HCEC 1CT (cell line): ENCODE data around the gene MAP6D1.

Experiments
- DNase-seq: peaks from one replicate; pipeline ENCODE4 v3.0.0-alpha.2; 2017

Gene MAP6D1

DNA sequence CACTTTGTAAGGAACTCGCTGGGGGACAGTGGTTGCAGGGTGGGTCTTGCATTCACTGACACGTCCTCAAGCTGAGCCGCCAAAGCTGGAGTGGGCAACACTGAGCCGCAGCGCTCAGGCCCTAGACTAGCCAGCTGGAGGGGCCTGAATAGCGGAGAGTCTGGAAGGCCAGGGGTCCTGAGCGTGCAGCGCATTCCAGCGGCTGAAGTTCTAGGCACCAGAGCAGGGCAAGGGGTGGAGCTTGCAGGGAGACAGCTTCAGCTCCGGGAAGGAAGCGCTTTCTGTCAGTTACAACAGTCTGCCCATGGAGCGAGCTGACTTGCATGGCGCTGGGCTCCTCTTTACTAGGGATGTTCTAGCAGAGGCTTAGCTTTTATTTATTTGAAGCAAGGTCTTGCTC is 2.7 kb downstream of the MAP6D1 start:
- DNase-seq = no peak

DNA sequence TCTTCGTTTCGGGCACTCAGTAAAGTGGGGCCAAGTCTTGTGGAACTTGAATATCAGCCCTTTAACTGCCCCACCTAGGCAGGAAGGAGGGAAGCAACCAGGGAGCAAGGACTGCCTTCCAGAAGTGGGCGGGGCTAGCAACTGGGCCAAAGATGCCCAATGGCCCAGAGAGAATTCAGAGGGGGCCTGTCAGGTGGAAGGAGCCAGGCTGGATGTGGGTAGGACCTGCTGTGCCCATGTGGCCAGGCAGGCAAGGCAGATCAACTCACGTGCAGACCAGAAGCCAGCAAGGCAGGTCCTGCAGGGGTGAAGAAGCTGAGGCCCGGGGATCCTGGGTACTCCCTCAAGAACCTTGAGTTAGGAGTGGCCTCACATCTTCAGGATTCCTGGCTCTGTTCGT is 5.5 kb downstream of the MAP6D1 start:
- DNase-seq = no peak

DNA sequence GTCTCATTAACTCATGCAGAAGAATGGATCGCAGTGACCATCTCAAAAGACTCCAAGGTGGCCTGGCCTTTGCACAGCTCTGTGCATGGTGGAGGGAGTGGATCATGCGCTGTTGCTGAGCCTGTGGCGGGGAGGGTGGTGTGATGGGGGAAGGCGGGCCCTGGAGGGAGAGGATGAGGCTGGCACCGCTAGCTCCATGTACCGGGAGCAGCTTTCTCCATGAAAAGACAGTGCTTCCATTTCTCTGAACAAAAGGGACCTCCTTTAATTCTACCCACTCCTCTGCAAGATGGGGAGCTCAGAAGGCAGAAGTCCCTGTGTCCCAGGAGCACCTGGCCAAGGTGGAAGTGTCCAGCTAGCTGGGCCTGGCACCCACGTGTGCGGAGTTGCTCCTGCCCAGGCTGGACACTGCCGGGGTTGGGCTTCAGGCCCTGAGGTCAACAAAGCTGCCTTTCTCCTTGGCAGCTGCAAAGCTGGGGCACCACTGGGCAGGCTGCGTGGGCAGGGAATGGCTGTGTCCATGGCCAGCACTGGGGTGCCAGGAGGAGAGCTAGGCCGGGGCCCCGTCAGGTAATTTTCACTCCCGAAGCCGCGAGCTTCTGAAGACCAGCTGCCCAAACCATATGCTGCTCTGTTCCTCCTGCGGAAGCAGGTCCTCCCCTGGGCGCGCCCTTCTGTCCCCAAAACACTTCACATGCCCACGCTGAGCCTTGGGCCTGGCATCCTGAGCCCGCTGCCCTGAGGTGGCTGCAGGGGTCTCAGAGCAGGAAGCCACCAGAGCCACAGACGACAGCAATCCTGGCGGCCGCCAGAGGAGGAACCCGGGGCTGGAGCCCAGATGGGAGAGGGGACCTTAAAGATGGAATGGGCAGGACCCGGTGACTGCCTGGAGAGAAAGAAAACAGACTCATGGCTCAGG is 6.4 kb downstream of the MAP6D1 start:
- no peak for DNase-seq

DNA sequence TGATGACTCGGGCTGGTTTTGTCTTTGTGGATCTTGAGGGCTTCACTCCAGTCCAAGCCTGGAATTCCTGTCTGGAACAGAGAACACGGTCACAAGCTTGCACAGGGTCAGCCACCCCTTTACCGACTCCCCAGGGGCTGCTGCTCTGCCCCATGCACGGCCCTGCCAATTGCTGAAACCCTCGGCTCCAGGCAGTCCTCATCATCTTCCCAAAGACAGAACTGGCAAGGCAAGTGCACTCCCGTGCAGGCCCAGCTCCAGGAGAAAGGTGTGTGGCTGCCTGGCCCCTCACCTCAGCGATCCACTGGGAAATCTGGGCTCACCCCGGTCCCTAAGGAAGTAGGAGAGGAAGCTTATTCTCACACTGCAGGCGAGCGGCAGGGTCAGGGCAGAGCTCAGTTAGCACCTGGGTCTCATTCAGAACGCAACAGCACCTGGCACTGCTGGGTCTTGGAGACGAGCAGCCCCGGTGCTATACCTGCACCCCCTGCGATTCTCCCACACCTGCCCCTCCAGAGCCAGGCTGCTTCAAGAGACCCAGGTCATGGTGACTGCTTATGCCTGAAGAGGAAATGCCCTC is 7.2 kb downstream of the MAP6D1 start:
- no peak for DNase-seq

DNA sequence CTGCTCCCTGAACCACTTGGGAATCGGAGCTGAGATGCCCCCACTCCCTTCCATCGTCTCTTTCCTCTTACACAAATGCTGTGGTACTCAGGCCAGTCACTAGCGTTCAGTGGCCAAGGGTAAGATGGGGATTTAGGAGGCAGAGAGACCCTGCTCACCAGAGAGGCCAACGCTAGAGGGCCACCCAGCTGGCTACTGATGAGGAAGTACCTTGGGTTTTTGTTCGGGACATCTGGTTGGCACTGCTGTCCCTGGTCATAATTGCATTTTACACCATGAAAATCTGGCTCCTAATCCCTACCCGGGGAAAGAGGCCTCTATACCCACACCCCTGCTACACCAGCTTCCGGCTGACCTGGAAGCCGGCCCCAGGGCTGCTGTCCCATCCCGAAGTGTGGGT is 7.7 kb downstream of the MAP6D1 start:
- DNase-seq = no peak

DNA sequence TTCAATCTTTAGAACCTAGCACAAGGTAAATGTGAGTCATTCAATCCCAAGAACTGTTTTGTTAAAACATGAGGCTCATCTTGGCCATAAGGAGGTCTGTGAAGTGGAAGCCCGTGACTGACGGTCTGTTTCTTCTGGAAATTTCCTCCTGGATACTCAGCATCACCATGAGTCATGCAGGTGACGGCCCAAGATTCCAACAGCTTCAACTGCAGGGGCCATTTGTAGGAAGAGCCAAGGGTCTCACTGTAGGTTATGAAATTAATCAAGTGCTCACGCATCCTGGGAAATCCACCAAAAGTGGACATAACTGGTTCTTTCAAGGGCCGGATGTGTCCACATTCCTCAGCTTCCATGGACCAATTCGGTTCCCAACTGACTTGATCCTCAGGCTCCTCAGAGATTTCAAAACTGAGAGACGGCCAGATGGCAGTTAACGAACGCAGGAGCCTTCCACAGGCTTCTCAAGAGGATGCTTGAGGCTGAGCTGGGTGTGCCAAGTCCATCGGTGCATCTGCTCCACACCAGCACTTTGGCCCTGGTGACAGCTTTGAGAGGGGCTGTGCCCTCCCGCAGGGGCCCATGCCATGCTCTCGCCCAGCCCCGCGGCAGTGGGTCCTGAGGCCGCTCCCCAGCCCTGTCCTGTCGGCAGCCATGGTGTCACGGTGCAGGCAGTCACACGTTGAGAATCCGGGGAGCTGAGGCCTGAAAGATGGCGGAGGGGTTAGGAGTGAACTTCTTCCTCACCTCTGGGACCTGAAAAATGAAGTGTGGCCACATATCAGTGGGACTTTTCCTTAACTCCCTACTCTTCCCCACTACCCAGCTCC is 8.5 kb downstream of the MAP6D1 start:
- no peak for DNase-seq

DNA sequence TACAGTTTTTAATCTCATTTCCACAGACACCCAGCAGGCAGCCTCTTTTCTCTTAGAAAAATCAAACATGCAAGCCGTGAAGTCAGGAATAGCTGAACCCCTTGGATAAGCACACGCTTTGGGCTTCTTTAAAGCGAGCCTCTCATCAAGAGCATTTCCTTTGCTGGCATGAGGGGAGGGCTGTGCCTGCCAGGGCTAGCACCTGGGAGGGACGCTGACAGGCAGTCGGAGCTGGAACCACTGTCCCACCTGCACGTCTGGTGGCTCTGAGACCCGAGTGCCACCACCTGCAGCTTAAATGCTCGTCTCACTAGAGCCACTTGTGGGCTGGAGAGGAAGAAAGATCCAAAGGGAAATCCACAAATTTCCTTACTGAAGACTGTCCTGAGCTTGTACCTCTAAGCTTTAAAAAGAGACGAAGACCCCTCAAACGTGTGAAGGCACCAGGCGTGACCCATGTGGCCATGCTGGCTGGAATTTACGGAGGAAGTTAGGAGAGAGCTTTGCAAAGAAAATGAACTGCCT is 9.4 kb downstream of the MAP6D1 start:
- DNase-seq = no peak

DNA sequence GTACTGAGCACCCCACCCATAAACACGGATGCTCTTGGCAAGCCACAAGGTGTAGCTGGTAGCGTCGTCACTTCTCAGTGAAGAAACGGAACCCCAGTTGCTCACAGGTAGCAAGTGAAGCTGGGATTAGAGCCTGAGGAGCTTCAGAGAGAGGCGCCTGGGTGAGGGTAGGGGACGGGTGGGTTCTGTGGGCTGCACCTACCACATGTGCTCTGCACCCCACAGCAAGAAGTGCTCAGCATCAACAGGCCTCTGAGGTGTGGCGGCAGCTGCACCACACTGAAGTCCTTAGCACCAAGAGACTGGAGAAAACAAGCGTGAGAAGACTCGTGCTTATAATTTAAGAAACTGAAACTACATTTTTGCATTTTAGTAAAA is 9.8 kb downstream of the MAP6D1 start:
- DNase-seq = no peak

DNA sequence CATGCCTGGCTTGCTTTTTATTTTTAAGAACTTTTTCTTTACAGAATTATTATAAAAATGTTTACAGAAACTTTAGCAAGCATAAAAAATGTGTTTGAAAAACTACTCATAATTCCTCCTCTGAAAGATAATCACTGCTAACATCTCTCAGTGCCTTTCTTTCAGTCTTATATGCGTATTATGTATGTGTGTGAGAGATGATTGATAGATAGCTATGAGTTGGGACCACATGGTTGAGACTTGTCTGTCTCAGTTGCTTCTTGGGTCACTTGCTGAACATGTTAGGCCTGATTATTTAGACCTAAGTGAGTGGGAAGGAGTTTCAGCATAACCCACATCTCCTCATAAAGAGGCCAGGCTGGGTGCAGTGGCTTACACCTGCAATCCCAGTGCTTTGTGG is 11.1 kb downstream of the MAP6D1 start:
- DNase-seq = no peak

DNA sequence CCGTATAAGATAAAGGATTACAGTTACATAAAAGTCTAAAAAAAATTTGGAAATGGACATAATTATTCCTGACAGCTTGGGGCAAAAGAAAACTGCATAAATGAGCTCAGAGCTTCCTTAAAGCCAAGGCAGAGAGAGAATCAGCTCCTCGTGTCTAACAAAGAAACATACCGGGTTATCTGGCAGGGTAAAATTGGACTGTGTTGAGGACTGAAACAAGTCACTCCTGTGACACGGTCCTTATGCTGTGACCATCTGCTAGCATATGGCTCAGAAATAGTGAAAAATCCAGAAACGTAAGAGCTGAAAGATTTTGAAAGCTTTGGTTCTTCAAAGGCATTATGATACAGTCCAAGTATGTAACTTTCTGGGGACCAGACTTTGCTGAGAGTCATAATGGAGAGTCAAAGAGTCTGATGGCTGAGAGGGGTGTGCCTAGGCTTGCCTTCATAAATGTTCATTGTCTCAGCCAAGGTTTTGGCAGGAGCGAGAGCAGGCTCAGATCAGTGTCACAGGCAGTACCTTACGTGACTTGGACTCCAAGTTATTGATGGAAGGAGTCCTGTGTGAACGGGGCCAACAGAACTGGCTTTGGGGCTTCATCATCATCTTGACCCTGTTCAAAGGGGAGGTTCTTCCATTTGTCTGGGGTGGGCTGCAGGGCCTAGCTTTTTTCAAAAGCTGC is 12.5 kb downstream of the MAP6D1 start:
- no peak for DNase-seq

DNA sequence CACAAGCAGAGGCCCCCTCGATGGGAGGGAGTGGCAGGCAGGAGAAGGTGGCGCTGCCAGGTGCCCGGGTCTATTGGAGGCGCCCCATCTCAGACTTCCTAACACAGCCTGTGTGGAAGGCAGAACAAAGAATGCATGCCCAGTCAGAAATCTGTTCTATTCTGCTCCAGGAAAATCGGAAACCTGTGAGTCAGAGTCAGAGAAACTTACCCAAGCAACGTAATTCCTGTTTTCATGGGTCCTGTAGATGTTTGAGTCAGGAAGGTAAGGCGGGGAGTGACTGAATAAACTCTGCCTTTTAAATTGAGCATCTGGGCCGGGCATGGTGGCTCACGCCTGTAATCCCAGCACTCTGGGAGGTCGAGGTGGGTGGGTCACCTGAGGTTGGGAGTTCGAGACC is 13.7 kb downstream of the MAP6D1 start:
- no peak for DNase-seq

DNA sequence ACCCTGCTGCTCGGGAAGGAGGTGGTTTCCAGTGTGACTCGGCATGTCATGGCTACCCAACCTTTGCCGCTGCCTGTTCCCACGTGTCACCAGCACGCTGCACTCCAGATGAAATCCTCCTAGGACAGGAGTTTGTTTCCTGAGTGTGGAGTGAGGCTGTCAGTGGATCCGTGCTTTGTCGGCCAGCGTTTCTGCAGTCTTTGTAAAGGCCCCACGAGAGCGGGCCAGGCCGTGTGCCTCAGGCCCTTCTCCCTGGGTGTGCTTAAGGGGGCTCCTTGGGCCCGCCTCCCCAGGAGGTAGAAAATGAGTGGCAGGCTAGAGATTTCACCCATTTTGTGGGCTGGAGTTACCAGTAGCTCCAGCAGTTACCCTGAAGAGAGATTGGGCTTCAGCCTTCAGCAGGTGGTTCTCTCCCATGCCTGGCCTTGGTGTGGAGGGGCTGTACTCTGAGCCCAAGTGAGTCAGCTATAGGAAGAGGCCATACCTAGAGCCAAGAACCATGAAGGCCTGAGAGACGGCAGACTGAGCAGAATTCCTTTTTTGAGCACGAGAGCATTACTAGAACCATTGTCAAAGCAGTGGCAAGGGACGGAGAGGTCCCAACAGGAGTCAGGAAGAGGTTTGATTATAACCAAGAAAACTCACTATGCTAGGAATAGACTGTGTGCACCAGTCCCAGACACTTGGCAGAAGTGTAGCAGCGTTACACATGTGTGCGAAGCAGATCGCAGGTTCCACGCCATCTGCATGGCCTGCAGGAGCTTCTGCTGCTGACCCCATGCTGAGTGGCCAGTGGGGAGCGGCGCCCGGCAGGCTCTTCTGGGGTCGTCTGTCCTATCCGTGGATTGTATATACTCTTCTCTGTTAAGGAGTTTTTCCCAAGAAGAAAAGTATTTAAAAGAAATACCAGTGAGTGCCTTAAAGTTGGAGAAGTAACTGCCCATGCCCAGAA is 14.5 kb downstream of the MAP6D1 start:
- no peak for DNase-seq

DNA sequence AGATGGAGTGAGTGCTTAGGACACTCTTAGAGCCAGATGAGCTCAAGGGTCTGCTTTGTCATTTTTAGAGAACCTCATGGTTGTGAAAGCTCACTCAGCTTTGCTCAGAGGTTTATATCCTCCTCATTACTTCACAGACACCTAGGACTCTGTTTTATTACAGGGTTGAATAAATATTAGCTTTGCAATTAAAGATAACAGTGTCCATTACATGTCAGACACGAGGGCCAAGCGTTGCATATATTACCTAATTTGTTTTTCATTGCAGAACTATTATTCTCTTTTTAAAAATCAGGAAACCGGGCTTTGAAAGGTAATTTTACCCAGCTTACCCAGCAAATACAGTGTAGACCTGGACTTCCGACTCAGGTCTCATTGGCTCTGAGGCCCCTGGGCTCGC is 16.1 kb downstream of the MAP6D1 start:
- no peak for DNase-seq

DNA sequence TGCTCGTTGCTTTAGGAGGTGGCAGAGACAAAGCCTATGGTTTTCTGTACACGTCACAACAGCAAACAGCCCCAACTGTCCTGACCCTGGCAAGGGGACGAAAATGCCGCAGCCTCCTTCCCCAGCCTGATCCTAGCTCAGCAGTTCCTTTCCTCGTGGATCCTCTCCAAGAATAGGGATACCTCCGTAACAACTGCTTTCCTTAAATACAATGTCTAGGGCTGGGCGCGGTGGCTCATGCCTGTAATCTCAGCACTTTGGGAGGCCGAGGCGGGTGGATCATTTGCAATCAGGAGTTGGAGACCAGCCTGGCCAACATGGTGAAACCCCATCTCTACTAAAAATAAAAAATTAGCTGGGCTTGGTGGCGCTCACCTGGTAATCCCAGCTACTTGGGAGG is 17.0 kb downstream of the MAP6D1 start:
- no peak for DNase-seq

DNA sequence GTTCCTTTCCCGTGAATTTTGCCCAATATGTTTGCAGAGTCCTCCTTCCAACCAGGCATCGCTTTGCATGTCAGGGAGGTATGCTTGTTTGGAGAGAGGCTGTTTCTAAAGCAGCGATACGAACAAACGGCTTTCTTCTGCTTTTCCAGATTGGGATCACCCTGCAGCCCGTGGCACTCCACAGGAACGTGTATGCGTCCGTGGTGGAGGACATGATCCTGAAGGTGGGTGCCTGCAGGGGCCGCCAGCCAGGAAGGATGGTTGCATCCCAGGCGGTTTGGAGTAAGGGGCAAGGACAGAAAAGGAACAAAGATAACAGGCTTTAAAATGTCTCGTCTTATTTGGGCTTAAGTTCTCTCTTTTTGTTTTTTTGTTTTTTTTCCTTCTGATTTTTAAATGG is 17.5 kb downstream of the MAP6D1 start:
- DNase-seq = no peak

DNA sequence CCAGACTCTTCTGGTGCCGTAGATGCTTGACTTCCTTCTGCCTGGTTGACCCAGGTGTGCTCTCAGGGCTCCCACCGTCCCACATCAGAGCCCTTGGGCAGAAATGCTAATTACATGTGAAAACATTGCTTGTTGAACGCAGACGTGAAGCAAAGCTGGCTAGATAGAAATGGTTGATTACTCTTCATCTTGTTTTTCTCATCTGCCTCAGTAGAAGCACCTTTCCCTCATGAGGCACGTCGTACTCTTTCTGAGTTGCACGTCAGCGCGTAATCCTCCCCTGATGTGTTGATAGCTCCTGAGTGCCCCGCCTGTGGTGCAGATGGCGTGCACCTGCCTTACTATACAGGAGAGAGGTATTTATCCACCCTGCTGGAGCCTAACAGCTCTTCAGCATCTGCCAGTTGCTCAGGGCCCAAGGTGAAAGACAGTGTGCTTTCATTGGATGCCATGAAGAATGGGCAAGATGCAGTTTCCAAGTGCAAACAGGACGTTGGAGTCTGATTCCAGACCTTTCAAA is 18.1 kb downstream of the MAP6D1 start:
- DNase-seq = no peak

DNA sequence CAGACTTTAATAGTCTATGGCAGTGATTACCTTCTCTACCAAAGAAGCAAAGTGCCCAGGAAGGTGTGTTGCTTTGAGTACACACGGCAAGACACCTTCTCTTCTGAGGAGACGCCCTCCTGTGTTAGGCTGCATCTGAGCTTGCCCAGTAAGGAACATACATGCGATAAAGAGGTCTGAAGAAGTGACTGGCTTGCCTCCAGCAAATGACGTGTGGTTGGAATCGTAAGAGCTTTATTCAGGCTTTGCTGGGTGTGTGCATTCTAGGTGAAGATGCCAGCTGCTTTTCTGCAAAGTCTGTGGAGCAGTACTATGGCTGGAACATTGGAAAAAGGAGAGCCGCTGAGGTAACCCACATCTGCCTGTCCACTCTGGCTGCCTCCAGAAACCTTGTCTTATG is 22.4 kb downstream of the MAP6D1 start:
- DNase-seq = no peak

DNA sequence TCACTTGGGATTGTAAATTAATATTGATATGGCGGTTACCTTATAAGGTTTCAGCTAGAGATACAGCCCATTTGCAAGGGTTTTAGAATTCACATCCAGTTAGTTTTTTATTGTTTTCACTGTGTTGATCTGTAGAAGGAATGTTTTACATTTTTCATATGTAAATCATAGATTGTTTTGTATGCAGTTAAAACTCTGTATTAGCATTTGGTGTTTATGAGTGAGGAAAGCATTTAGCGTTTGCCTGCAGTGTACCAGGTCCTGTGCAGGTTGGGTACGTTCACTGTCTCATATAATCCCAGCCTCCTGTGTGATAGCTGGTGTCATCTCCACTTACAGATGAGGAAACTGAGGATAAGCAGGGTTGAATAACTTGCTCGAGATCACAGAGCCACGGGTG is 23.8 kb downstream of the MAP6D1 start:
- no peak for DNase-seq

DNA sequence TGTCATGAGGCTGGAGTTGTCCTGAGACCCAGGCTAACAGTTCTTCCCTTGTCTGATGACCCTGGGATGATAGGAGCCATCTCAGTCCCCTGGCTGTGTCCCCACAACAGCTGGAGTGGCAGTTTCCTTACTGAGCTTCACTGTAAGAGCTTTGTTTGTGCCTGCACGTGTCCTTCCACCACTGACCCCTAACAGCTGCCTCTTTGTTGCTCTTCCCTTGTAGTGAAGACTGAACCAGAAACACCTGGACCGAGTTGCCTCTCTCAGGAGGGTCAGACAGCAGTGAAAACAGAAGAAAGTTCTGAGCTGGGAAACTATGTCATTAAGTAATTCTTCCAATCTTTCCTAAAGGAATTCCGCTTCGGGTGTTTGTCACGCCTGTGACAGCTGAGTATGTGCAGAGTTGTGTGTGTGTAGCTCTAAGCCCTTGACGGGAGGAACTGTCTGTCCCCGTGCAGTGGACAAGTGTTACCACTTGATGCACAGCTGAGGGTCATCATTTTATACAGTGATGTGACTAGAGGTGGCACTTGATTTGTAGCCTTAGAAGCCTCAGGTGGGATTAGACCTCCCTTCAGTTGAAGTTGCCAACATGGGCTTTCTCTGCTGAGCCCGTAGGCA is 25.0 kb downstream of the MAP6D1 start:
- DNase-seq = no peak

DNA sequence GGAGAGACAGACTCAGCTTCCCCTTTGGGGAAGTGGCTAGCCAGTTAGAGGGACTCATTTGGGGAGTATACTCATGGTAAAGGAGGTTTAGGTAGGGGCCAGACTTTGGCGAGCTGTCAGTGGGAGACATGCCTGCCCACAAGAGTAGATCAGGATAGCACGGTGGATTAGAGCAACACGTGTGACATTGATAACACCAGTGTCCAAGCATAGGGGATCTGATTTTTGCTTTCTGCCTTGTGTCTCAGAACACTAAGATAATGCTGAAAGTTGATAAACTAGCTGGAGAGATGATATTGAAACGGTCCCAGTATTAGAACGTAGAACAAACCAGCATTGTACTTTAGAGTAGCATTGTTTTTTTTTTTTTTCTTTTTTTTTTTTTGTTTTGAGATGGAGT is 25.9 kb downstream of the MAP6D1 start:
- DNase-seq = no peak

DNA sequence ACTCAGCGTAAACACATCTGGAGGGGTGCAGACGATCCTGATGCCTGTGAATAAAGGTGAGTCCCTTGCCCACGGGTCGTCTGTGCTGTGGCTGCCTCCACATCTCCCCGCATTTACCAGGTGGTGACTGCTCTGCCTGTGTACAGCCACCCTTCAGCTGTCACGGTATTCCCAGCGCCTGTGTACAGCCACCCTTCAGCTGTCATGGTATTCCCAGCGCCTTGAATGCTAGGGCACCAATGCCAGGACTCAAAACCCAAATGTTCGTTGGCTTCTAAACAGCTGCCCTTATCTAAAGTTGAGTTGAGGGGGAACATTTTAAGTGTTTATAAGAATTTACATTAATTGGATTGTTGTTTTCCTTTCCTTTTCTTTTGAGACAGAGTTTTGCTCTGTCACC is 27.4 kb downstream of the MAP6D1 start:
- no peak for DNase-seq
